H1 (cell line): ENCODE data around the gene DHRS7B. TPM values are rescaled to one million over a fixed set of nuclear protein-coding genes. Genes with fewer than 3 reads are reported as not detected.

Experiments
- CTCF ChIA-PET: fragments of 300-600 bp; sonication (Branson Sonifier 250); formaldehyde crosslinking; loops from one replicate; lab custom pipeline; 2021; ENCODE audit not compliant: partially characterized antibody; lab: Charles Lee
- POLR2A ChIA-PET: fragments of 300-600 bp; sonication (Branson Sonifier 250); formaldehyde crosslinking; loops from one replicate; lab custom pipeline; 2021; ENCODE audit warnings: inconsistent platforms; ENCODE audit not compliant: partially characterized antibody; lab: Charles Lee
- DNase-seq, 2 experiments: peaks; one replicate each; pipeline versions ENCODE4 v3.0.0 to v3.0.0-alpha.2; 2010 to 2022; ENCODE audit warnings: low spot score in 2 of 2, low read depth in 1 of 2, mixed read lengths in 1 of 2
- FAIRE-seq: peaks from 2 replicates; lab custom pipeline; 2011; peaks lifted over from hg19 to GRCh38; lab: Jason Lieb, UNC
- H2AFZ ChIP-seq: 2 replicates; pipeline ENCODE4 v1.8.1; 2012; ENCODE audit warnings: low read length, inconsistent platforms
- H2AK5ac ChIP-seq: 2 replicates; pipeline ENCODE4 v1.6.1; 2013; ENCODE audit warnings: low read depth, low read length
- H2BK120ac ChIP-seq: replicated peaks from 2 replicates; pipeline ENCODE3; 2013; ENCODE audit warnings: low read depth, low read length, inconsistent platforms
- H2BK12ac ChIP-seq: 2 replicates; pipeline ENCODE4 v1.6.1; 2013; ENCODE audit warnings: low read depth, low read length
- H2BK15ac ChIP-seq: 2 replicates; pipeline ENCODE4 v1.6.1; 2013; ENCODE audit warnings: low read length
- H2BK20ac ChIP-seq: 2 replicates; pipeline ENCODE4 v1.6.1; 2013; ENCODE audit warnings: low read length
- H2BK5ac ChIP-seq: 2 replicates; pipeline ENCODE4 v1.6.1; 2013; ENCODE audit warnings: low read depth, low read length
- H3K14ac ChIP-seq: 2 replicates; pipeline ENCODE4 v1.6.1; 2013; ENCODE audit warnings: inconsistent platforms; ENCODE audit not compliant: insufficient read length
- H3K18ac ChIP-seq: 2 replicates; pipeline ENCODE4 v1.6.1; 2013; ENCODE audit warnings: low read length; ENCODE audit errors: extremely low read depth
- H3K23ac ChIP-seq: 2 replicates; pipeline ENCODE4 v1.6.1; 2013; ENCODE audit warnings: inconsistent platforms; ENCODE audit not compliant: insufficient read length
- H3K23me2 ChIP-seq: 2 replicates; pipeline ENCODE4 v1.6.1; 2013; ENCODE audit warnings: low read depth, low read length
- H3K27ac ChIP-seq: 2 replicates; pipeline ENCODE4 v1.6.1; 2011; ENCODE audit warnings: low read depth, low read length, inconsistent platforms
- H3K27me3 ChIP-seq, 4 experiments: replicated peaks in 1 of 4; 1 replicate in 1 of 4; 2 replicates in 3 of 4; pipeline versions ENCODE4 v1.6.1 to v1.8.1; 2011 to 2013; ENCODE audit warnings: low read length in 3 of 4, mild to moderate bottlenecking in 3 of 4, inconsistent platforms in 2 of 4, mixed read lengths in 2 of 4, moderate library complexity in 1 of 4; ENCODE audit not compliant: control insufficient read depth in 3 of 4, insufficient read depth in 3 of 4; ENCODE audit errors: extremely low read depth in 1 of 4
- H3K36me3 ChIP-seq, 4 experiments: 2 replicates each; pipeline versions ENCODE4 v1.6.1 to v1.8.1; 2011 to 2013; ENCODE audit warnings: mild to moderate bottlenecking in 4 of 4, low read length in 3 of 4, moderate library complexity in 2 of 4, control low read depth in 1 of 4, inconsistent platforms in 1 of 4; ENCODE audit not compliant: insufficient read depth in 4 of 4, control insufficient read depth in 2 of 4
- H3K4ac ChIP-seq: replicated peaks from 2 replicates; pipeline ENCODE3; 2013; ENCODE audit warnings: low read length, low read depth, mixed read lengths, inconsistent platforms; ENCODE audit not compliant: insufficient read length
- H3K4me1 ChIP-seq, 4 experiments: replicated peaks in 1 of 4; 1 replicate in 1 of 4; 2 replicates in 3 of 4; pipeline versions ENCODE4 v1.6.1 to v1.8.1; 2011 to 2013; ENCODE audit warnings: low read length in 3 of 4, inconsistent platforms in 2 of 4, mixed read lengths in 1 of 4; ENCODE audit not compliant: insufficient read depth in 4 of 4, control insufficient read depth in 3 of 4
- H3K4me2 ChIP-seq, 2 experiments: 2 replicates each; pipeline versions ENCODE4 v1.6.1 to v1.8.1; 2011 to 2013; ENCODE audit warnings: low read depth in 2 of 2, low read length in 2 of 2, control low read depth in 1 of 2, inconsistent platforms in 1 of 2, mild to moderate bottlenecking in 1 of 2; ENCODE audit not compliant: insufficient read depth in 1 of 2
- H3K4me3 ChIP-seq, 4 experiments: fragments of 200-600, 300-600 bp in 1 of 4; sonication (generic), shearing (Covaris generic), sonication (Bioruptor Twin) in 1 of 4; 2 replicates each; pipeline versions ENCODE4 v1.5.1 to v1.8.1; 2011 to 2016; ENCODE audit warnings: low read length in 4 of 4, low read depth in 3 of 4, control low read depth in 2 of 4, inconsistent platforms in 2 of 4, mild to moderate bottlenecking in 2 of 4, mixed read lengths in 1 of 4, moderate library complexity in 1 of 4; ENCODE audit not compliant: insufficient read depth in 2 of 4; ENCODE audit errors: extremely low read depth in 1 of 4
- H3K56ac ChIP-seq: replicated peaks from 2 replicates; pipeline ENCODE3; 2013; ENCODE audit warnings: low read depth, mild to moderate bottlenecking, mixed read lengths, low read length, inconsistent platforms; ENCODE audit not compliant: insufficient read length
- H3K79me1 ChIP-seq: 2 replicates; pipeline ENCODE4 v1.6.1; 2013; ENCODE audit warnings: low read depth, low read length, control low read depth
- H3K79me2 ChIP-seq, 2 experiments: 2 replicates each; pipeline versions ENCODE4 v1.6.1 to v1.8.1; 2012 to 2013; ENCODE audit warnings: low read length in 2 of 2, mild to moderate bottlenecking in 2 of 2, inconsistent platforms in 1 of 2; ENCODE audit not compliant: insufficient read depth in 2 of 2, control insufficient read depth in 1 of 2
- H3K9ac ChIP-seq, 4 experiments: replicated peaks in 1 of 4; 1 replicate in 1 of 4; 2 replicates in 3 of 4; pipeline versions ENCODE4 v1.6.1 to v1.8.1; 2011 to 2013; ENCODE audit warnings: low read depth in 3 of 4, low read length in 3 of 4, control low read depth in 2 of 4, mild to moderate bottlenecking in 2 of 4, moderate library complexity in 2 of 4, inconsistent platforms in 1 of 4; ENCODE audit errors: extremely low read depth in 1 of 4
- H3K9me3 ChIP-seq, 2 experiments: 2 replicates each; pipeline versions ENCODE4 v1.6.1 to v1.8.1; 2012 to 2013; ENCODE audit warnings: mild to moderate bottlenecking in 2 of 2, moderate library complexity in 2 of 2, control low read depth in 1 of 2, inconsistent platforms in 1 of 2, low read depth in 1 of 2, low read length in 1 of 2, mixed read lengths in 1 of 2; ENCODE audit not compliant: insufficient read depth in 2 of 2
- H4K20me1 ChIP-seq, 2 experiments: replicated peaks in 1 of 2; 2 replicates each; pipeline versions ENCODE3 to v1.8.1; 2011 to 2013; ENCODE audit warnings: inconsistent platforms in 2 of 2, low read length in 2 of 2, mild to moderate bottlenecking in 1 of 2; ENCODE audit not compliant: insufficient read depth in 2 of 2, control insufficient read depth in 1 of 2
- H4K5ac ChIP-seq: 2 replicates; pipeline ENCODE4 v1.6.1; 2013; ENCODE audit warnings: low read length, low read depth, mixed read lengths, inconsistent platforms; ENCODE audit not compliant: insufficient read length
- H4K8ac ChIP-seq: 2 replicates; pipeline ENCODE4 v1.8.0; 2013; ENCODE audit warnings: mild to moderate bottlenecking, moderate library complexity, low read length, inconsistent platforms; ENCODE audit not compliant: insufficient read depth; ENCODE audit errors: extremely low read depth
- H4K91ac ChIP-seq: replicated peaks from 2 replicates; pipeline ENCODE3; 2013; ENCODE audit warnings: low read length, mixed read lengths, inconsistent platforms; ENCODE audit not compliant: insufficient read length
- CHD1 ChIP-seq: IDR thresholded peaks from 2 replicates; pipeline ENCODE4 v1.6.1; 2012; ENCODE audit warnings: low read depth, low read length, improper control_type of control experiment
- CHD2 ChIP-seq: IDR thresholded peaks from 2 replicates; pipeline ENCODE4 v1.6.1; 2012; ENCODE audit warnings: low read length, improper control_type of control experiment
- EZH2 ChIP-seq: fragments of 200-600 bp; sonication (generic); IDR thresholded peaks from 2 replicates; pipeline ENCODE4 v1.7.1; 2012; ENCODE audit warnings: low read depth, mild to moderate bottlenecking, moderate library complexity, low read length, inconsistent platforms; ENCODE audit not compliant: severe bottlenecking
- HDAC6 ChIP-seq: IDR thresholded peaks from one replicate; pipeline ENCODE4 v1.7.1; 2012; ENCODE audit warnings: low read depth, mild to moderate bottlenecking, inconsistent platforms, low read length, moderate library complexity
- MAX ChIP-seq: IDR thresholded peaks from 2 replicates; pipeline ENCODE4 v1.6.1; 2012; ENCODE audit warnings: inconsistent platforms
- SIX5 ChIP-seq: IDR thresholded peaks from 2 replicates; pipeline ENCODE4 v1.6.1; 2011; ENCODE audit warnings: mild to moderate bottlenecking, low read depth, low read length
- SP1 ChIP-seq: IDR thresholded peaks from 2 replicates; pipeline ENCODE4 v1.6.1; 2011; ENCODE audit warnings: low read depth, low read length
- WGBS, 2 experiments: shearing (Covaris generic) in 1 of 2; methylation state at CpG; one replicate each; pipeline versions ENCODE4 v1.1.6 to v1.1.7; 2013 to 2015; ENCODE audit warnings: low lambda C conversion rate in 2 of 2, mixed read lengths in 2 of 2, inconsistent platforms in 1 of 2, low coverage in 1 of 2, missing lambda C conversion rate in 1 of 2; ENCODE audit not compliant: insufficient replicate concordance in 2 of 2, insufficient coverage in 1 of 2, insufficient read length in 1 of 2; ENCODE audit errors: extremely low coverage in 1 of 2, missing lambda C conversion rate in 1 of 2; 5-methylcytosine and 5-hydroxymethylcytosine counted together
- polyA plus RNA-seq, 7 experiments: library from polyadenylated mRNA; depleted of rRNA in 3 of 7; stranded (reverse) in 5 of 7; unstranded in 2 of 7; fragments of >200 nt in 5 of 7; fragments of 200-250 nt in 2 of 7; gene quantifications; 1 replicate in 5 of 7; 2 replicates in 1 of 7; 4 replicates in 1 of 7; pipeline versions ENCODE4 v1.2.1 to v1.2.3, GENCODE V29; 2011 to 2013; ENCODE audit warnings: missing spikeins in 2 of 7, mixed read lengths in 2 of 7
- total RNA-seq: library from RNA; stranded (reverse); fragmentation: NEBNext Ultra II Directional; extraction: Animal tissue kit (Norgen Biotek cat#: 25700); gene quantifications from 2 replicates; pipeline ENCODE4 v1.2.1, GENCODE V29; 2021

Gene DHRS7B
- total and polyA plus RNA-seq, 2 of the 8 experiments (the other 6 are each of a cell fraction or from before 2014, with no cell fraction given): 11.0 to 27.9 TPM

GRCh38 chr17:21204935-21205334, 78.2 kb downstream of the DHRS7B start:
- Histone ChIP-seq H2AK5ac (no peak overlapping the region), H3K9ac (no peak overlapping the region; a peak in 2 of 7 replicates), H3K18ac (no peak overlapping the region), H3K4me1 (peaks cover 10 to 20% (median 17%) of the 10 kb centered on the region in 4 experiments), H3K23ac (no peak overlapping the region), H3K27me3 (no peaks in the 10 kb centered on the region; a peak in 1 of 7 replicates), H4K91ac (no peak overlapping the region), H3K4ac (no peak overlapping the region), H4K20me1 (peaks cover 32 to 55% of the 10 kb centered on the region in 2 experiments), H2BK20ac (no peak overlapping the region), H3K79me1 (peaks cover 20% of the 10 kb centered on the region), H3K23me2 (no peaks in the 10 kb centered on the region; the same call in 1 of the 2 replicates), H2BK15ac (no peak overlapping the region), H2BK12ac (no peak overlapping the region), H3K27ac (no peak overlapping the region; the same call in 1 of the 2 replicates), H4K8ac (no peak overlapping the region), H2BK5ac (0 out of 2 replicates have a peak overlapping the region, but pooled peaks have one; percentile 19), H3K56ac (no peak overlapping the region), H3K9me3 (no peaks in the 10 kb centered on the region), H2AFZ (no peak overlapping the region), H3K4me3 (no peak overlapping the region)
- DNase-seq: no peak
- no peak for FAIRE-seq
- 82% methylated on average over 9 of the region's 9 CpGs; no CpG with 5 or more reads in 1 of the 2 experiments for WGBS, 2 experiments
- CTCF ChIA-PET: interaction anchor here (0.9 to 1.1 kb wide), 2 partner anchors 15 to 76 kb away, joined by 3 to 5 read pairs; no protein-coding TSS in a partner anchor
- POLR2A ChIA-PET: interaction anchor here (0.6 to 1.5 kb wide), 7 partner anchors 8 to 106 kb away, joined by 3 to 5 read pairs (median 4); no protein-coding TSS in a partner anchor
- TF ChIP-seq CHD1: no peak
- TF ChIP-seq SIX5: no peak
- TF ChIP-seq MAX: no peak
- TF ChIP-seq EZH2: no peak
- TF ChIP-seq CHD2: no peak
- no peak for TF ChIP-seq HDAC6
- no peak for TF ChIP-seq SP1
- TF ChIP-seq, all 59 proteins: peak for 0
- Histone ChIP-seq H4K5ac (no peak overlapping the region), H3K14ac (no peak overlapping the region), H3K4me2 (no peak overlapping the region), H3K36me3 (peaks cover 0 to 4% (median 2%) of the 10 kb centered on the region in 4 experiments; a peak in 2 of 8 replicates), H2BK120ac (no peak overlapping the region), H3K79me2 (peaks cover 21 to 98% of the 10 kb centered on the region in 2 experiments; a peak in 3 of 4 replicates)
